ENCODE data around the gene ABCB8.

ABCB8 gene

GRCh38 chr7:151028131-151028947 is at the start of gene ABCB8:
TSS of gene ABCB8 (plus strand) at chr7:151028450. CDS start at chr7:151028516, 66 bp downstream.
- DNase-seq = peak; percentile 90

- DNase-seq = no peak
Observed at GRCh38 chr7:150979713-150980390, 48.4 kb upstream of the ABCB8 start.

GRCh38 chr7:150980663-150981062 is 47.6 kb upstream of the ABCB8 start:
- no peak for DNase-seq

GRCh38 chr7:150981644-150982043 is 46.6 kb upstream of the ABCB8 start:
- no peak for DNase-seq

GRCh38 chr7:150982351-150982750 is 45.9 kb upstream of the ABCB8 start:
- no peak for DNase-seq

- no peak for DNase-seq
Observed at GRCh38 chr7:150983893-150984368, 44.3 kb upstream of the ABCB8 start.

DNA sequence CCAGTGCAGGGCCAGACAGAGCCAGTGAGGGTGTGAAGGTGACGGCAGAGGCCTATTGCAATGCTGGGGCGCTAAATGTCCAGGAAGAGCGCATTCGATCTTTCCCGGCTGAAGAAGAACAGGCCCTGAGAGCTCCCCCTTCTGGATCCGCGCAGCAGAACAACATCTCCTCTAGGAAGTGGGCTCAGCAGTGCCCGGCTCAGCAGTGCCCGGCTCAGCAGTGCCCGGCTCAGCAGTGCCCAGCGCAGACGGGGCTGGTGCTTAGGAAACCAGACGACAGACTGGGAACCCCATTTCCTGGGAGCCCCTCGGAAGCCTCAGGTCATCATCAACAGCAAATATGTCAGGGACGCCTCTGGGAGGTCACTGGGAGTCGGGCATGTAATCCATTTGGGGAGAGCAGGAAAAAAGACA is 42.1 kb upstream of the ABCB8 start:
- no peak for DNase-seq

- DNase-seq = no peak
Observed at GRCh38 chr7:150986556-150986955, 41.7 kb upstream of the ABCB8 start.

DNA sequence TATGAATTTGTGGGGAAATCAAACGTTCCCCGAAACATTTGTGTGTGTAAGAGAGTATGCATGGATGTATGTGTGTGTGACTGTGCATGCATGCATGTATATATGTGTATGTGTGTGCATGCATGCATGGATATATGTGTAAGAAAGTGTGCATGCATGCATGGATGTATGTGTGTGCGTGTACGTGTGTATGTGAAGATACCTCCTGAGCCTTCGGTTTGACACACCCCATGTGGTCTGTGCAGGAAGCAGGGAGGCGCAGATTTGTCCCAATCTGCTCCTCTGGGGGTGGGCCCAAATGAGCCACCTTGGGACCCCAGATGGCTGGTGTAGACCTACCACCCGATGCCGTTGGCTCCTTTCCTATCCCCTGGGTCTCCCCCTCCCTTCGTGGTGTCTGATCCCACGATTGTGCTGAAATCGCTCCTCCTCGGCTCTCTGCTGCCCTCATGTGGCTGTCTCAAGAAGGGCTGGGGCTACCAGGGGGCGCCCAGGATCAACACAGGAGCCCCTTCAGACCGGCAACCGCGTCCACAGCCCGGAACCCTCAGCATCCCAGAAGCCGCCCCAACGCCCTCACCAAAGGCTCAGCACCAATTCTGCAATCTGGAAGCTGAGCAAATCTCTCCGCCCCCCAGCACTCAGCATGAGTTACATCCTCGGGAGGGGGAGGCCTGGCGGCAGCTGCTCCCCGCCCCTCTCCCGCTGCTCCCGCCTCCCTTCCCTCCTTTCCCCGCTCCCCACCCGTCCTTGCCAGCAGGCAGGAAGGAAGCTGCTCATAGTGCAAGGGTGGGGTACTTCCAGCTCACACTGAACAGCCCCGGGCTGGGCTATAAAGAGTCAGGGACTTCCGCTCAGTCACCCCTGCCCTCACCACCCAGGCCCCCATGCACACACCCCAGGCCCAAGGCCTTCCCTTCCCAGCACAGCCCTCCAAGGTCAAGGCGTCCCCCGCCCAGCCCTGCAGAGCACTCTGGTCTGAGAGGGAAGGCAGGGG is 39.7 kb upstream of the ABCB8 start:
- no peak for DNase-seq

GRCh38 chr7:150989456-150989855 is 38.8 kb upstream of the ABCB8 start:
- DNase-seq = no peak

DNA sequence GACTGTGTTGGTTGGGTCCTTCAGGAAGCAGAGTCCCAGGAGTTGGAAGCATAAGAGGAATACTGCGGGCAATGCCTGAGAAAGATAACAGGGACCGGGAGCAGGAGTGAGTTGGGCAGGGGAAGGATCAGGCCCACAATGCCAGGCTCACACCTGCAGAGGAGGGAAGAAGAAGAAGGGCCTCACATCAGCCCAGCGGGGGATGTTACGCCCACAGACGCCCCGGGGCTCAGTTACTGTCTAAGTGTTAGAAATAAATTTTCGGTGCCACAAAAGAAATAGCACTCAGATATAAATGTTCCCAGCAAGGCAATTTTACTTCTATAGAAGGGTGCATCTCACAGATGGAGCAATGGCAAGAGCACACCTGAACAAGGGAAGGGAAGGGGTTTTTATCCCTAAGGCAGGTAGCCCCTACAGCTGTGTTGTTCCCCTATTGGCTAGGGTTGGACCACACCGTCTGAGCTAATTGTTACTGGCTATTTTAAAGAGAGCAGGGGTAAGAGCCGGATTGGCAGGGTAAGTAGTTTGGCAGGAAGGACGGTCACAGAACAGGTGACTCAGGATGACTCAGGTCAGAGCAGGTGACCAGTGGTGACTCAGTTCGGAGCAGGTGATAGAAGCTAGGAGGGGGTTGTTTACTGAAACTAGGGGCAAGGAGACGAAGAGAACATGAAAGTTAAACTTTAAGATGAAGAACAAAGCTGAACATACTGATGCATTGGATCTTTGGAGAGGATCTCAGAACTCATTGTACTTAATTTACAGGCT is 37.6 kb upstream of the ABCB8 start, which contains the start of gene NOS3:
NOS3 (plus strand) TSS at position 602 of the 771 bp plus-strand sequence. CDS start 2,787 bp downstream, outside the sequence.
- no peak for DNase-seq

GRCh38 chr7:150992051-150992640 is 36.1 kb upstream of the ABCB8 start:
- DNase-seq = no peak

- DNase-seq = no peak
Observed at GRCh38 chr7:150992833-150993302, 35.4 kb upstream of the ABCB8 start.

DNA sequence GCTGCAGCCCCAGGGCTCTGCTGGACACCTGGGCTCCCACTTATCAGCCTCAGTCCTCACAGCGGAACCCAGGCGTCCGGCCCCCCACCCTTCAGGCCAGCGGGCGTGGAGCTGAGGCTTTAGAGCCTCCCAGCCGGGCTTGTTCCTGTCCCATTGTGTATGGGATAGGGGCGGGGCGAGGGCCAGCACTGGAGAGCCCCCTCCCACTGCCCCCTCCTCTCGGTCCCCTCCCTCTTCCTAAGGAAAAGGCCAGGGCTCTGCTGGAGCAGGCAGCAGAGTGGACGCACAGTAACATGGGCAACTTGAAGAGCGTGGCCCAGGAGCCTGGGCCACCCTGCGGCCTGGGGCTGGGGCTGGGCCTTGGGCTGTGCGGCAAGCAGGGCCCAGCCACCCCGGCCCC is 34.7 kb upstream of the ABCB8 start:
- no peak for DNase-seq

GRCh38 chr7:150994141-150994837 is 34.0 kb upstream of the ABCB8 start:
- DNase-seq = no peak

DNA sequence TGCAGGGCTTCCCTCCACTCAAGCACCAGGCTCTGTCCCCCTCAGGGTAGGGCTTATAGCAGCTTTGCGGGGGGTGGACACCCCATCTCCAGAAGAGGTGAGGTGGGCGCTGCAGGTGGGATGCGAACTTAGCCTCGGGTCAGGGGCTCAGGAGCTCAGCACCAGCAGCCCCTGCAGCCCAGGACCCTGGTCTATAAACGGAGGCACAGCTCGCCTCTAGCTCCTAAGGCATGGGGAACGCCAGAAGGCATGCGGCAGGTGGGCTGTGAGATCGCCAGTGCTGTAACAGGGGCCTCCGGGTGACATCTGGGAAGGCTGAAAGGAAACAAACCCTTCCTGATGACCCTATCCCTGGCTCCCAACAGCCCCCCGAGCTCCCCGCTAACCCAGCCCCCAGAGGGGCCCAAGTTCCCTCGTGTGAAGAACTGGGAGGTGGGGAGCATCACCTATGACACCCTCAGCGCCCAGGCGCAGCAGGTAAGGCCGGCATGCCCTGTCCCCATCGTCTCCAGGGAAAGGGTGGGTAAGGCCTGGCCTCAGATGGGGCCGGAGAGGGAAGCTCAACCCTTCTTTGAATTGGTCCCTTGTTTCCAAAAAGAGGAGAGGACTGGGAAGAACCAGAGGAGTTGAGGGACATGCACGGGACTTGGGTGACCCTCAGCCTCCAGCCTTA is 33.3 kb upstream of the ABCB8 start:
- no peak for DNase-seq

- no peak for DNase-seq
Observed at GRCh38 chr7:150996376-150997074, 31.7 kb upstream of the ABCB8 start.

DNA sequence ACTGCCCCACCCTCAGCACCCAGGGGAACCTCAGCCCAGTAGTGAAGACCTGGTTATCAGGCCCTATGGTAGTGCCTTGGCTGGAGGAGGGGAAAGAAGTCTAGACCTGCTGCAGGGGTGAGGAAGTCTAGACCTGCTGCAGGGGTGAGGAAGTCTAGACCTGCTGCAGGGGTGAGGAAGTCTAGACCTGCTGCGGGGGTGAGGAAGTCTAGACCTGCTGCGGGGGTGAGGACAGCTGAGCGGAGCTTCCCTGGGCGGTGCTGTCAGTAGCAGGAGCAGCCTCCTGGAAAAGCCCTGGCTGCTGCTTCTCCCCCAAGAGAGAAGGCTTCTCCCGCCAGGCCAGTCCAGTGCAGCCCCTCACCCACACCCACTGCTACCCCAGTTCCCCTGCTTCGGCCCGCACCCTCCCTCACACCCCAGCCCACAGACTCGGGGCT is 31.2 kb upstream of the ABCB8 start:
- no peak for DNase-seq

DNA sequence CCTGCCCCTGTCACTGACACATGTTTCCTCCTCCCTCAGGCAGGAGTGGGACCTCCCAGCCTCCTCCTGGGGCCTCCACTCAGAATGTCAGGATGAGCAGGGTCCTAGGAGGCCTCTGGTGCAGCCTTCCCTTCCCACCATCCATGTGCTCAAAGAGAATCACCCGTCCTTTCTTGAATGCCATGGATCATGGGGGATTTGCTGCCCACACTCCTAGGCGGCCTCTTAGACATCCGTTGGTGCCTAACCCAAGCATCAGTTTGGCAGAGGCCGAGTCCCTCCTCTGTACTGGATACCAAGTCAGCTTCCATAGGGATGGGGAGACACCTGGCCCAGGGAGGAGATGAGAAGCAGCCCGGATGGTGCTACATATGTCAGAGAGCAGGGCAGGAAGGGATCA is 30.4 kb upstream of the ABCB8 start:
- no peak for DNase-seq
